ENCODE results near the gene EFCAB5. TPM values are rescaled to one million over a fixed set of nuclear protein-coding genes. Genes with fewer than 3 reads are reported as not detected.

Gene EFCAB5
- total RNA-seq, 1 donor from 2014 or later = 0.29 TPM

DNA sequence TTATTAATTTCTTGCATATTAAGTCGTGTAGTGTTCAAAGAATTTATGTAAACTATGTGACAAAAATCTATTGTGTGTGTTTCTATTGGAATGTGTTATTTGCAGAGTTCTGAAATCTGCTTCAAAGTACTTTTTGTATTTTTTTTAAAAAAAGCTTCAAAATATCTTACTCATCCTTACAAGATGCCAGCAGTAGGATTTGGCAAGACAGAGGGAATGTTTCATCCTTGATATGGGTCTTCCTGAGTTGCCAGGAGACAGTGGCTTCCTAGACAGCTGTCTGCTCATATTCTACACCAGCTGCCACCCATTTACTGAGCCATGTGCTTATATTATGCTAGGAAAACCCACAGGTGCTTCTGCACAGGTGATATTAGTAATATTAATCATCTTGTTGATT lies 36.4 kb downstream of the EFCAB5 start:
- no peak overlapping the region for H3K4me3 Mint-ChIP-seq
- no peak overlapping the region for H3K27ac Mint-ChIP-seq
- H3K36me3 Mint-ChIP-seq = no peaks in the 10 kb centered on the region
- no peak for DNase-seq (ENCODE audit: extremely low spot score, unreplicated experiment)
- no peaks in the 10 kb centered on the region for H3K27me3 Mint-ChIP-seq
- peaks cover 4% of the 10 kb centered on the region for H3K4me1 Mint-ChIP-seq (ENCODE audit: unreplicated experiment)
- no peaks in the 10 kb centered on the region for H3K9me3 Mint-ChIP-seq
- TF ChIP-seq, protein P1, sequence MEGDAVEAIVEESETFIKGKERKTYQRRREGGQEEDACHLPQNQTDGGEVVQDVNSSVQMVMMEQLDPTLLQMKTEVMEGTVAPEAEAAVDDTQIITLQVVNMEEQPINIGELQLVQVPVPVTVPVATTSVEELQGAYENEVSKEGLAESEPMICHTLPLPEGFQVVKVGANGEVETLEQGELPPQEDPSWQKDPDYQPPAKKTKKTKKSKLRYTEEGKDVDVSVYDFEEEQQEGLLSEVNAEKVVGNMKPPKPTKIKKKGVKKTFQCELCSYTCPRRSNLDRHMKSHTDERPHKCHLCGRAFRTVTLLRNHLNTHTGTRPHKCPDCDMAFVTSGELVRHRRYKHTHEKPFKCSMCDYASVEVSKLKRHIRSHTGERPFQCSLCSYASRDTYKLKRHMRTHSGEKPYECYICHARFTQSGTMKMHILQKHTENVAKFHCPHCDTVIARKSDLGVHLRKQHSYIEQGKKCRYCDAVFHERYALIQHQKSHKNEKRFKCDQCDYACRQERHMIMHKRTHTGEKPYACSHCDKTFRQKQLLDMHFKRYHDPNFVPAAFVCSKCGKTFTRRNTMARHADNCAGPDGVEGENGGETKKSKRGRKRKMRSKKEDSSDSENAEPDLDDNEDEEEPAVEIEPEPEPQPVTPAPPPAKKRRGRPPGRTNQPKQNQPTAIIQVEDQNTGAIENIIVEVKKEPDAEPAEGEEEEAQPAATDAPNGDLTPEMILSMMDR (conservative IDR thresholded peaks at IDR 0.05) = no peak

DNA sequence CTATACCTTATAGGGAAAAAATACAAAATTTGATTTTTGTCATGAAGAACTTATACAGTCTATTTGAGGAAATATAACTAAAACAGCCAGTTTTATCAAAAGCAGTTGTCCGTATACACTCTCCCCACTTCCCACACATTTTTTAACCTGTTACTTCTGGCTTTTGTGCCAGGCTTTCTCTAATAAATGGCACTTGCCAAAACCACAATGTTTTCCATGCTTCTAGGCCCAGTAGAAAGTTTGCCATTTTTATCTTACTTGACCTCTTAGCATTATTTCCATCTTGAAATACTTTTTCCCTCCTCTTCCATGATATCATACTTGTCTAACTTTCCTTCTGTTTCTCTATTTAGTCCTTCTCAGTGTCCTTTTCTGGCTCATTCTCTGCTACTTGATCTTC lies 38.8 kb downstream of the EFCAB5 start:
- Mint-ChIP-seq H3K27me3 (peaks cover 3% of the 10 kb centered on the region), H3K4me3 (no peak overlapping the region), H3K9me3 (no peaks in the 10 kb centered on the region), H3K27ac (no peak overlapping the region), H3K4me1 (ENCODE audit: unreplicated experiment) (peaks cover 16% of the 10 kb centered on the region), H3K36me3 (no peaks in the 10 kb centered on the region)
- DNase-seq (ENCODE audit: extremely low spot score, unreplicated experiment) = no peak
- TF ChIP-seq, protein P1 (conservative IDR thresholded peaks at IDR 0.05) = no peak

DNA sequence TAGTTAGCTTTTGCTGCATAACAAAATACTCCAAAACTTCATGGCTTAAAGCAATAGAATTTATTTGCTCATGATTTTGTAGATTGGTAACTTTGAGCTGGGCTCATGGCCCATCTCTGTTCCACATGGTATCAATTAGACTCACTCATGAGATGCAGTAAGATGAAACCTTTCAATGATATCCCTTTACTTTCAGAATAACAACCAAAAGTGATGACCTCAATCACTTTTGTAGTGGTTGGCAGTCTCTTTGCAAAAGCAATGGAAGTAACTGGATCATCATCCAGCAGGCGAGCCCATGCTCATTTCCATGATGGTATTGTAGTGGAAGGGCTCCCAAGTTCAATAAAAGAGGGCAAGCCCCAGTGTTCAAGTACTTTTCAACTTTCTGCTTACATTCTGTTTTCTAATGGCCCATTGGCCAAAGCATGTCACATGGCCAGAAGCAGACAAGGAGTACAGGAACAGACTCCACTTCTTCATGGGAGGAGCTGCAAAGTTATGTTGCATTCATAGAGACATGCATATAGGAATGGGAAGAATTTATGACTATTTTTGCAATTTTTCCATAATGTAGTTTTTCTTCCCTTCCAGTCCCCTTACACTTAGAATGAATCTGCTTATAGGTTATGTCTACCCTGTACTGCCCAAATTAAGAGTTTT lies 41.7 kb downstream of the EFCAB5 start:
- Mint-ChIP-seq H3K27me3 (peaks cover 3% of the 10 kb centered on the region), H3K36me3 (no peaks in the 10 kb centered on the region), H3K4me1 (ENCODE audit: unreplicated experiment) (peaks cover 16% of the 10 kb centered on the region), H3K27ac (no peak overlapping the region), H3K4me3 (no peak overlapping the region), H3K9me3 (peaks cover 6% of the 10 kb centered on the region)
- no peak for DNase-seq (ENCODE audit: extremely low spot score, unreplicated experiment)
- TF ChIP-seq, protein P1 (conservative IDR thresholded peaks at IDR 0.05) = no peak

DNA sequence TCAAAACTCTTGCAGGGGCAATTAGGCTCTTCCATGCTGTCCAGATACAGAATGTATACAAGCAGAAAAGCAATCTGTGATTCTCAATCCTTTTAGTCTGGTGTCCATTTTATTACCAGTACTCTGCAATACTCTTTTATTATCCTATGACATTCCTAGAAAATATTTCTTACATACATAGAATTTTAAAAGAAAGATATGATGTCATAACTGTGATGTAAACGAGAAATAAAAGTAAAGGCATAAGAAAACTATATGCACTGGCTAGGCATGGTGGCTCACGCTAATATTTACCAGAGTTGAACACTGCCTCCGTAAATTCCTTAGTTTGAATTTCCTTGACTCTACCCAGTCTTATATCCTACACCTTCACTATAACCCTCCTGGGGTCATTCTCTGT lies 55.0 kb downstream of the EFCAB5 start:
- Mint-ChIP-seq H3K27me3 (no peaks in the 10 kb centered on the region), H3K36me3 (no peaks in the 10 kb centered on the region), H3K27ac (no peak overlapping the region), H3K4me3 (no peak overlapping the region), H3K4me1 (ENCODE audit: unreplicated experiment) (no peaks in the 10 kb centered on the region), H3K9me3 (peaks cover 9% of the 10 kb centered on the region)
- TF ChIP-seq, protein P1 (conservative IDR thresholded peaks at IDR 0.05) = no peak
- DNase-seq (ENCODE audit: extremely low spot score, unreplicated experiment) = no peak

DNA sequence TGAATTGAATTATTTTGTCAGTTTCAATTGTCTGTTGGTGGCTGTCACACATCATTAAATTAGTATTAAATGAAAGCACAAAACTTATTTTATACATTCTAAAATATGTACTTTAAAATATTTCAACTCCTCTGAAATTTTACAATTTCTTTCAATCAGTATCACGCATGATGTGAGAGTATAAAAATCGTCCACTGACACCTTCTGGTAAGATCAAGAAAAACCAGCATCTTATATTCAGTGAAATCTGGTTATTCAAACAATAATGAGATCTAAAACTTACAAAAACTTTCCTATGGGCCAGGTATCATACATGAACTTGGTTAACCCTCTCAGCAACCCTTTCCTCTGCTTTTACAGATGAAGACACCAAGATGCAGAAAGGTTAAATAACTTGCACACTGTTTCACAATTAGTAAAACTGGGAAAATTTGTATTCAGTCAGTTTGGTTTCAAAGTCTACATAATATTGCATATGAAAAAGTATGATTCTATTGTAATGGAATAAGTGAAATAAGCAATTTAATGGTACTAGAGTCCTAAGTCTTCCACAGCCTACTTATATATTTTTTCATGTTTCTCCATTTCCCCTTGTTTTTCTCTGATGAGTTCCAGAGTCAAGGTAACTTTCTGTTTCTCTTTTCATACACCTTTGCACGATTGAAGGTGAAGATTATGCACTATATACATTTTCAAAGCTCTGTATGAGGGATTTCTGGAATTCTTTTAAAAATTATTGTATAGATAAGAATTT lies 58.7 kb downstream of the EFCAB5 start:
- no peaks in the 10 kb centered on the region for H3K27me3 Mint-ChIP-seq
- no peaks in the 10 kb centered on the region for H3K9me3 Mint-ChIP-seq
- no peak for DNase-seq (ENCODE audit: extremely low spot score, unreplicated experiment)
- no peaks in the 10 kb centered on the region for H3K36me3 Mint-ChIP-seq
- no peak overlapping the region for H3K27ac Mint-ChIP-seq
- H3K4me1 Mint-ChIP-seq (ENCODE audit: unreplicated experiment) = no peaks in the 10 kb centered on the region
- no peak overlapping the region for H3K4me3 Mint-ChIP-seq
- TF ChIP-seq, protein P1 (conservative IDR thresholded peaks at IDR 0.05) = no peak

Measured in type B pancreatic cell (in vitro differentiated cells).